HepG2 (cell line): ENCODE data around the gene MRPS7. TPM values are rescaled to one million over a fixed set of nuclear protein-coding genes. Genes with fewer than 3 reads are reported as not detected.

ENCODE experiments used
- ARID5B ChIP-seq: IDR thresholded peaks from 2 replicates; pipeline ENCODE4 v1.4.0; 2020; ENCODE audit warnings: mild to moderate bottlenecking, missing genetic modification reagents
- ELF1 ChIP-seq: sonication (generic); formaldehyde crosslinking; IDR thresholded peaks from 2 replicates; pipeline ENCODE4 v1.4.0; 2020; ENCODE audit warnings: missing genetic modification reagents
- ZFP90 ChIP-seq: sonication (generic); formaldehyde crosslinking; IDR thresholded peaks from 2 replicates; pipeline ENCODE4 v1.8.0; 2022; ENCODE audit warnings: missing genetic modification reagents, mild to moderate bottlenecking, inconsistent platforms, borderline replicate concordance
- ZFX ChIP-seq: sonication (generic); formaldehyde crosslinking; IDR thresholded peaks from 2 replicates; pipeline ENCODE4 v1.4.0; 2020; ENCODE audit warnings: mild to moderate bottlenecking, low read depth, missing genetic modification reagents, moderate library complexity
- ZNF318 ChIP-seq: sonication (generic); formaldehyde crosslinking; IDR thresholded peaks from 2 replicates; pipeline ENCODE4 v1.4.0; 2020; ENCODE audit warnings: mild to moderate bottlenecking, missing genetic modification reagents
- ZNF430 ChIP-seq: sonication (generic); formaldehyde crosslinking; IDR thresholded peaks from 2 replicates; pipeline ENCODE4 v1.9.0; 2021; ENCODE audit warnings: mild to moderate bottlenecking, missing genetic modification reagents
- polyA plus RNA-seq, 8 experiments: library from polyadenylated mRNA; depleted of rRNA in 3 of 8; stranded (reverse) in 7 of 8; unstranded in 1 of 8; fragments of >200 nt; fragmentation: Illumina TruSeq in 4 of 8; extraction: Trizol in 4 of 8; gene quantifications; 2 replicates each; pipeline versions ENCODE4 v1.2.1 to v1.2.3, GENCODE V29; 2011 to 2016; ENCODE audit warnings: low read depth in 4 of 8, missing spikeins in 1 of 8, mixed read lengths in 1 of 8; ENCODE audit not compliant: insufficient read depth in 1 of 8
- total RNA-seq, 5 experiments: library from RNA; depleted of rRNA; stranded (reverse); fragments of >200 nt; fragmentation: Illumina TruSeq; extraction: Trizol; gene quantifications; 2 replicates each; pipeline ENCODE4 v1.2.3, GENCODE V29; 2016; ENCODE audit warnings: low read depth in 1 of 5
- TF ChIP-seq, protein P1 (sequence below): sonication (generic); formaldehyde crosslinking; IDR thresholded peaks from 2 replicates; pipeline ENCODE4 v1.4.0; 2020; ENCODE audit warnings: low read depth, mild to moderate bottlenecking, missing genetic modification reagents
- TF ChIP-seq, protein P2 (sequence below): sonication (generic); formaldehyde crosslinking; conservative IDR thresholded peaks from 2 replicates; pipeline ENCODE4 v1.4.0; 2020; ENCODE audit warnings: missing genetic modification reagents

The MRPS7 gene
- total and polyA plus RNA-seq, 2 of the 13 experiments (the other 11 are each of a cell fraction or from before 2014, with no cell fraction given): 97.0 to 162 TPM

- TF ChIP-seq ZNF318: peak; percentile 38; the same call in 1 of the 2 replicates
- peak; percentile 2; the same call in 1 of the 2 replicates for TF ChIP-seq ARID5B (CRISPR knock-in tag)
- peak; percentile 82 for TF ChIP-seq ELF1 (CRISPR knock-in tag)
- peak; percentile 89 for TF ChIP-seq ZFP90 (CRISPR knock-in tag)
- TF ChIP-seq, protein P1, sequence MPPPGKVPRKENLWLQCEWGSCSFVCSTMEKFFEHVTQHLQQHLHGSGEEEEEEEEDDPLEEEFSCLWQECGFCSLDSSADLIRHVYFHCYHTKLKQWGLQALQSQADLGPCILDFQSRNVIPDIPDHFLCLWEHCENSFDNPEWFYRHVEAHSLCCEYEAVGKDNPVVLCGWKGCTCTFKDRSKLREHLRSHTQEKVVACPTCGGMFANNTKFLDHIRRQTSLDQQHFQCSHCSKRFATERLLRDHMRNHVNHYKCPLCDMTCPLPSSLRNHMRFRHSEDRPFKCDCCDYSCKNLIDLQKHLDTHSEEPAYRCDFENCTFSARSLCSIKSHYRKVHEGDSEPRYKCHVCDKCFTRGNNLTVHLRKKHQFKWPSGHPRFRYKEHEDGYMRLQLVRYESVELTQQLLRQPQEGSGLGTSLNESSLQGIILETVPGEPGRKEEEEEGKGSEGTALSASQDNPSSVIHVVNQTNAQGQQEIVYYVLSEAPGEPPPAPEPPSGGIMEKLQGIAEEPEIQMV (CRISPR knock-in tag): peak; percentile 54; the same call in 1 of the 2 replicates
- TF ChIP-seq ZNF430 (CRISPR knock-in tag): peak; percentile 97
- TF ChIP-seq, protein P2, sequence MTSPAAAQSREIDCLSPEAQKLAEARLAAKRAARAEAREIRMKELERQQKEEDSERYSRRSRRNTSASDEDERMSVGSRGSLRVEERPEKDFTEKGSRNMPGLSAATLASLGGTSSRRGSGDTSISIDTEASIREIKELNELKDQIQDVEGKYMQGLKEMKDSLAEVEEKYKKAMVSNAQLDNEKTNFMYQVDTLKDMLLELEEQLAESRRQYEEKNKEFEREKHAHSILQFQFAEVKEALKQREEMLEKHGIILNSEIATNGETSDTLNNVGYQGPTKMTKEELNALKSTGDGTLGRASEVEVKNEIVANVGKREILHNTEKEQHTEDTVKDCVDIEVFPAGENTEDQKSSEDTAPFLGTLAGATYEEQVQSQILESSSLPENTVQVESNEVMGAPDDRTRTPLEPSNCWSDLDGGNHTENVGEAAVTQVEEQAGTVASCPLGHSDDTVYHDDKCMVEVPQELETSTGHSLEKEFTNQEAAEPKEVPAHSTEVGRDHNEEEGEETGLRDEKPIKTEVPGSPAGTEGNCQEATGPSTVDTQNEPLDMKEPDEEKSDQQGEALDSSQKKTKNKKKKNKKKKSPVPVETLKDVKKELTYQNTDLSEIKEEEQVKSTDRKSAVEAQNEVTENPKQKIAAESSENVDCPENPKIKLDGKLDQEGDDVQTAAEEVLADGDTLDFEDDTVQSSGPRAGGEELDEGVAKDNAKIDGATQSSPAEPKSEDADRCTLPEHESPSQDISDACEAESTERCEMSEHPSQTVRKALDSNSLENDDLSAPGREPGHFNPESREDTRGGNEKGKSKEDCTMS: peak; percentile 15; the same call in 1 of the 2 replicates
- TF ChIP-seq ZFX (CRISPR knock-in tag): peak; percentile 96
These were observed at the start of gene MRPS7, which contains the start of gene GGA3 (continued) for GRCh38 chr17:75261336-75262111.
